Left cardiac atrium (tissue), 4 donors: Measurements from ENCODE around the gene ZSCAN16. TPM values are rescaled to one million over a fixed set of nuclear protein-coding genes. Genes with fewer than 3 reads are reported as not detected.
"Not testable (repeated sequence)": the region's sequence is repeated elsewhere in the genome, so short reads cannot be mapped to it uniquely, and the experiment has no call there.

Experiments used
- ATAC-seq, 2 donors: fragments of 200-7000 bp; cut with Tn5 transposase; one replicate each; pipeline ENCODE4 v1.9.1; 2020; ENCODE audit warnings: mild to moderate bottlenecking in 2 of 2, moderate library complexity in 2 of 2
- DNase-seq: peaks from one replicate; pipeline ENCODE4 v3.0.0-alpha.2; 2020
- intact Hi-C, 2 donors: fragments of 100-400 bp; cut with DNase I; formaldehyde crosslinking; loops; one replicate each; pipeline versions ENCODE4 v1.14.1 to v1.15.1; 2022 to 2023
- long read RNA-seq: library from polyadenylated mRNA; unstranded; transcript quantifications from one replicate; pipeline ENCODE4 v2.0.0, GENCODE V29; 2021
- total RNA-seq, 2 donors: library from RNA; stranded (reverse); fragmentation: NEBNext Ultra II Directional; extraction: Animal tissue kit (Norgen Biotek cat#: 25700); gene quantifications; one replicate each; pipeline ENCODE4 v1.2.1, GENCODE V29; 2021
- donor health status: DM: no; HTN: yes; CAD: no.
- donor health status: DM: no; HTN: yes; CAD: no; lungs with severe emphysema.
- donor health status: DM: yes; HTN: yes; CAD: no.
- donor health status: Dilated cardiomyopathy.

The ZSCAN16 gene
- total RNA-seq: 1 to 10 TPM; 2.4 TPM
- long read RNA-seq, partial matches to known transcripts: 0 of 2 reads
- long read RNA-seq, other reads (novel, unspliced or antisense): 0 of 2 reads

DNA sequence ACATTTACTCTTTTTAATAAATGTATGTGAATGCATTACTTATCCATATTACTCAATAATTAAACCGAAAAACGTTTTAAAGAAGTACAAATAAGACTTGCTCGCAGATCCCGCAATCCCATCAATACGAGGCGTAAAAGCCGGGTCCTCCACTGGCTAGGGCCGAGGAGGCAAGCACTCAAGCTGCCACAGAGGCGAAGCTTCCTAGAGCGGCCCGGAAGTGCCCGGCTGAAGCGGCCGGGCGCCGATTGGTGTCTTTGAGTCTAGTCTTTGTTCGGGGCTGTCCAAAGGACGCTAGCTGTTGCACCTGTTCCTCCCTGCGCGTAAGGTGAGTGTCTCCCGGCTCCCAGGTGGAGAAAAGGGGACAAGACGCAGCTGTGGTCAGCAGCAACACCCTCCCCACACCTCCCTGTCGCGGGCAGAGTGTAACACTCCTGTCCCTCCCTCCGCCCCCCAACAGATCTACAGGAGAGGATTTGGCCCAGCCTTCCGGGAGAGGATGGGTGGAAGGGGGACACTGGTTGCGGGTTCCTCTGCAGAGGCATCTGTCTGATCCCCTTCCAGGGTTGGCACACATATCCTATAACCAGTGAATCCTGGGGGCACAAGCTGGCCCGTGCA is at the start of gene ZSCAN16:
TSS of gene ZSCAN16 (plus strand) at position 260 of the 621 bp plus-strand sequence. CDS start 835 bp downstream, outside the sequence.
- ATAC-seq (peak; percentile 99 to 100), DNase-seq (peak; percentile 88)
- intact Hi-C loops: no loop called here

DNA sequence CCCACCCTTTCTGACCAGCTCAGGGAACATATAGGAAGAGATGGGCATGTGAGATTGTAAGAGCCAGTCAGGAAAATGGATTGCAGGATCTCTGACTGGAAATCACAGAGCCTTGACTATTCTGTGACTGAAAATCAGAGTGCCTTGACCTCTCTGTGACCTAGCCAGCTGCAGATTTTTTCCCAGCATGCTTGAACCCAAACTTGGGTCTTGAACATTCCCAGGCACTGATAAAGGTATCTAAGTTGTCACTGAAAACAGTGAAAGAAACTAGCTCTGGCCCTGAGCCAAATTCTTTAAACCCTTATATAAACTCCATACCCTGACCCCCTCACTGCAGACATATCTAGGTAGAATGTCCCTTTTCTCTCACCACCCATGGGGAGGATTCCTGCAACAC is 46.4 kb upstream of the ZSCAN16 start:
- intact Hi-C loops: no loop called here
- ATAC-seq: no peak
- DNase-seq: no peak

GRCh38 chr6:28078836-28079235 is 45.6 kb upstream of the ZSCAN16 start:
- no peak for DNase-seq
- intact Hi-C loops: no loop called here
- ATAC-seq: no peak

DNA sequence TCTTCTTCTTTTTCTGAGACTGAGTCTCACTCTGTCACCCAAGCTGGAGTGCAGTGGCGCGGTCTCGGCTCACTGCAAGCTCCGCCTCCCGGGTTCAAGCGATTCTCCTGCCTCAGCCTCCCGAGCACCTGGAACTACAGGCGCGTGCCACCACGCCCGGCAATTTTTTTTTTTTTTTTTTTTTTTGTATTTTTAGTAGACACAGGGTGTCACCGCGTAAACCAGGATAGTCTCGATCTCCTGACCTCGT is 44.1 kb upstream of the ZSCAN16 start, which contains the start of gene ZNF165:
TSS of gene ZNF165 (plus strand) at position 188 of the 250 bp plus-strand sequence. CDS start 4,913 bp downstream, outside the sequence.
- ATAC-seq: peak in 1 of 2 donors; percentile 42
- DNase-seq, intact Hi-C loops: not testable (repeated sequence)

GRCh38 chr6:28080631-28081485 is 43.6 kb upstream of the ZSCAN16 start:
- DNase-seq (peak; percentile 94), ATAC-seq (peak; percentile 99)
- intact Hi-C loops: no loop called here

DNA sequence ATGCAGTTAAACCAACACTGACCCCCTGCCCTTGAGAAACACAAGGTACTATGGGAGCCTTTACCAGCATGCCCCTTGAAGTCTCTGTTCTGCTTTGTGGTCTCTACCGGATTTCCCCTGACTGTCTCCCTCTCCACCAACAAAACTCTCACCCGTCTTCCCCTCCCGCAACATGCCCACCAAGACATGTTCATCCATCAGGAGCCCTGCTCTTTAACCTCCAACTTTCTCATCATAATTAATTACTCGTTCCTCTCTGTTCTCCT is 43.0 kb upstream of the ZSCAN16 start:
- intact Hi-C loops: no loop called here
- ATAC-seq (peak; percentile 2 to 4), DNase-seq (no peak)

GRCh38 chr6:28082939-28083338 is 41.5 kb upstream of the ZSCAN16 start:
- intact Hi-C loops: no loop called here
- ATAC-seq (no peak), DNase-seq (no peak)

GRCh38 chr6:28089054-28089453 is 35.4 kb upstream of the ZSCAN16 start:
- DNase-seq: no peak
- intact Hi-C loops: no loop called here

DNA sequence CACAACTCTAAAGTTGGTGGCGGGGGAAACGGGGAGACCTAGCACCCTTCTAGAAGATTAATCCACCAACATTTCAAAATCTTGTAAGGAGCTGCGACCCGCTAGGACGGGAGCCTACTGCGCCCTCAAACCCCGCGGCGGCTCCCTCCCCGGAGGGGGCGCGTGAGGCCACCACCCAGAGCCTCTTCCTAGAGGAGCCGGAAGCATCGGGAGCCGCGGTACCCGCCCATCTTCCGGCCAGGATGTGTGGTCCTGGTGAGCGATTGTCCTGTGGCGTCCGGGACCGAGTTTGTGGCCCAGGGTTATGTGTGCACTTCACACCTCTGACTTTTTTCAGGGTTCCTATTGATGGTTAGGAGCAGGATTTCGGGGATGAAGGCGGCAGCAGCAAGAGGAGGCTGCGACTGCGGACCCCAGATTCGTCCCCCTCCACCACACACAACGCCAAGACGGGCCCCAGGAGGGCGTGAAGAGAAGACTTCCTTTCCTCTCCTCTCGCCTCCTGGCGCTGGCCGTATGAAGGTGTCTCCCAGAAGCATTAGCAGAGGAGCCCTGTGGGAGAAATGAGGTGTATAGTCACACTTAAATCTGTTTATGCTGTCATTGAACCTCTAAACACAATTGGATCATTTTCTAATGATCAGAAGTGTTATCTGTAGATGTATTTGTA is 33.4 kb upstream of the ZSCAN16 start:
- peak; percentile 80 to 89 for ATAC-seq
- intact Hi-C loops: no loop called here
- DNase-seq: peak; percentile 60

More at GRCh38 chr6:28089054-28089453, 35.4 kb upstream of the ZSCAN16 start:
- no peak for ATAC-seq

DNA sequence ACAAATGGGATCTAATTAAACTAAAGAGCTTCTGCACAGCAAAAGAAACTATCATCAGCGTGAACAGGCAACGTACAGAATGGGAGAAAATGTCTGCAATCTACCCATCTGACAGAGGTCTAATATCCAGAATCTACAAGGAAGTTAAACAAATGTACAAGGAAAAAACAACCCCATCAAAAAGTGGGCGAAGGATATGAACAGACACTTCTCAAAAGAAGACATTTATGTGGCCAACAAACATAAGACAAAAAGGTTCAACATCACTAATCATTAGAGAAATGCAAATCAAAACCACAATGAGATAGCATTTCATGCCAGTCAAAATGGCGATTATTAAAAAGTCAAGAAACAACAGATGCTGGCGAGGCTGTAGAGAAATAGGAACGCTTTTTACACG is 22.2 kb upstream of the ZSCAN16 start:
- DNase-seq, ATAC-seq, intact Hi-C loops: not testable (repeated sequence)

- DNase-seq, ATAC-seq, intact Hi-C loops: not testable (repeated sequence)
Observed at GRCh38 chr6:28102699-28103098, 21.7 kb upstream of the ZSCAN16 start.

GRCh38 chr6:28104392-28105244 is 19.8 kb upstream of the ZSCAN16 start:
- ATAC-seq (peak; percentile 99 to 100), DNase-seq (peak; percentile 83)
- intact Hi-C loops: no loop called here

GRCh38 chr6:28105245-28105639 is 19.2 kb upstream of the ZSCAN16 start:
- DNase-seq: no peak
- peak; percentile 22 to 25 for ATAC-seq
- intact Hi-C loops: no loop called here

- ATAC-seq: no peak
- intact Hi-C loops: no loop called here
- DNase-seq: no peak
Observed at GRCh38 chr6:28107506-28107905, 16.9 kb upstream of the ZSCAN16 start.

GRCh38 chr6:28111964-28112363 is 12.4 kb upstream of the ZSCAN16 start:
- no peak for DNase-seq
- intact Hi-C loops: no loop called here
- ATAC-seq: no peak

DNA sequence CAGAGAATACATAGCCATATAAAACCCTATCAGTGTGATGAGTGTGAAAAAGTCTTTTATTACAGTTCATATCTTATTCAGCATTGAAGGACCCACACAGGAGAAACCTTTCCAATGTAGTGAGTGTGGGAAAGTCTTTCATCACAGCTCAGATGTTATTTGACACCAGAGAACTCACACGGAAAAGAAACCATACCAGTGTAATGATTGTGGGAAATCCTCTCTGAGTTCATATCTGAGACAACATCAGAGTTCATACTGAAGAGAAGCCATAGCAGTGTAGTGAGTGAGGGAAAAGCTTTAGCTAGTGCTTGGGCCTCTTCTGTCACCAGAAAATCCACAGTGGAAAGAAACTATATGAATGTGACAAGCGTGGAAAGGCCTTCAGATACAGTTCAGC is 8.6 kb upstream of the ZSCAN16 start:
- intact Hi-C loops: no loop called here
- DNase-seq (no peak), ATAC-seq (no peak)

GRCh38 chr6:28117386-28118050 is 6.9 kb upstream of the ZSCAN16 start:
- intact Hi-C loops: no loop called here
- DNase-seq: no peak
- no peak for ATAC-seq

GRCh38 chr6:28118217-28118616 is 6.2 kb upstream of the ZSCAN16 start:
- ATAC-seq (no peak), DNase-seq (no peak)
- intact Hi-C loops: no loop called here

- ATAC-seq (no peak), DNase-seq (no peak)
- intact Hi-C loops: no loop called here
Observed at GRCh38 chr6:28121876-28122275, 2.5 kb upstream of the ZSCAN16 start.
